Measurements from ENCODE around the gene AFAP1L1.
A peak's percentile ranks its signal among the peaks of the same experiment; 100 is the strongest.

The AFAP1L1 gene

DNA sequence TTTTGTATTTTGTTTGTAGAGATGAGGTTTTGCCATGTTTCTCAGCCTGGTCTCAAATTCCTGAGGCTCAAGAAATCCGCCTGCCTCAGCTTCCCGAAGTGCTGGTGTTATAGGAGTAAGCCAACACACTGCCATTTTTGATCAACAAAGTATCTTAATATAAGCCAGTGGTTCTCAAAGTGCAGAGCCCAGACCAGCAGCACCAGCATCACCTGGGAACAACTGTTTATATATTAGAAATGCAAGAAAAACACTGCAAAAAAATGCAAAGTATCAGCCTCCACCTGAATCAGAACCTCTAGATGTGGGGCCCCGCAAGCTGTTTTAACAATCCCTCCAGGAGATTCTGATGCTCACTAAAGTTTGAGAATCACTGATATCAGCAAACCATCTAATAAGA, 101.3 kb downstream of the AFAP1L1 start:
- no peak for DNase-seq (ENCODE audit: low read depth)

DNA sequence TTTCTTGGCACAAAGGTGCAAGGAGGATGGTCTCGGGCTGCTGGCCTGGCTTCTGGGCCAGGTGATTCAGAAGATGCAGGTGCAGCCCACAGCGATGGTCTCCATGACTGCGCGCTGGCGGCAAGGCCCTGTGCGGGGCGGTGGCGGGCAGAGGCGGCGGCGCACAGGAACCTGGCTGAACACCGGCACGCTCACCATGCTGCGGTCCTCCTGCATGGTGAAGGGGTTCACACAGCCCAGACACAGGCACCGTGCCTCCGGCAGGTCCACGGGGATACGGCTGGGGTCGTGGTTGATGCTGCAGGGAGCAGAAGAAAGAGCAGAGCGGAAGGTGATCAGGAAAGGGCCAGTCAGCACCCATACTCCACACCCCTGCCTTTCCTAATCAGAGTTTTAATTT, 102.6 kb downstream of the AFAP1L1 start:
- no peak for DNase-seq (ENCODE audit: low read depth)

DNA sequence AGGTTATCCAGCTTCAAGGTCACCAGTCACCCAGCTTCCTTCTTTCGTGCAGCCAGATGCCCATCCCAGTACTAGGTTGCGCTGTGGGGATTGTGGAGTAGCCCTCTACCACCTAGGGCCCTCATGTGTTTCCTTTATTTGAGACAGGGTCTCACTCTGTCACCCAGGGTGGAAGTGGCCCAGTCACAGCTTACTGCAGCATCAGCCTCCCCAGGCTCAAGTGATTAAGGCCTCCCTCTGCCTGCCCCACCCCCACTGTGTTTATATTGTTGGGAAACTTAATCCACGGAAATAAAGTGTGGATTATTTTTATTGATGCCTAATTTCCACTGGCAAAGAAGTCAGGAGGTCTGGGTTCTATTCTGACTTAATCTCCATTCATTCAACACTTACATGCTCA, 103.1 kb downstream of the AFAP1L1 start:
- DNase-seq (ENCODE audit: low read depth): no peak

DNA sequence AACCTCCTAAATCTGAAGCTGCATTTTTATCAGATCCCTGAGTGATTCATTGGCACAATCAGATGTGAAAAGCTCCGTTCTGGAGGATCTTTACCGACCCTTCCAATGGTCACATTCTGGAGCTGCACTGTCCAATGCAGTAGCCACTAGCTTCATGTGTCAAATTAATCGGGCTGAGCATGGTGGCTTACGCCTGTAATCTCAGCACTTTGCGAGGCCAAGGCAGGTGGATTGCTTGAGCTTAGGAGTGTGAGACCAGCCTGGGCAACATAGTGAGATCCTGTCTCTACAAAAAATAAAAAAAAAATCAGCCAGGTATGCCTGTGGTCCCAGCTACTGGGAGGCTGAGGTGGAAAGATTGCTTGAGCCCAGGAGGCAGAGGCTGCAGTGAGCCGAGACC, 103.8 kb downstream of the AFAP1L1 start:
- DNase-seq (ENCODE audit: low read depth): no peak

DNA sequence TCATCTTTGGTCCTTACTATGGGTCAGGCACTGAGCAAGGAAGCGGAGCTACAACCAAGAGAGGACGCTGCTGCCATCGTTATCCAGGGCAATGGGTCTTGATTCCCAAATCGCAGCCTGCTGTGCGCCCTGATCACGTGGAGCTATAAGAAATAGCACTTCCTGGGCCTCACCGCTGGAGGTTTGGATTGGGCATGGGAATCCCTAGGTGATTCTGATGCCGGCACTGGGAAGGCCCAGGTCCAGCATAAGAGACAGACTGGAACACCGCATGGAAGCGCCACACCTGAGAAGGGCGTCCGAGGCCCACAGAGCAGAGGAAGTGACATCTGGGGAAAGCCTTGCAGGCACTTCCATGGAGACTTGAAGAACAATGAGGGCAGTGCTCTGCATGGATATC, 104.4 kb downstream of the AFAP1L1 start:
- no peak for DNase-seq (ENCODE audit: low read depth)

DNA sequence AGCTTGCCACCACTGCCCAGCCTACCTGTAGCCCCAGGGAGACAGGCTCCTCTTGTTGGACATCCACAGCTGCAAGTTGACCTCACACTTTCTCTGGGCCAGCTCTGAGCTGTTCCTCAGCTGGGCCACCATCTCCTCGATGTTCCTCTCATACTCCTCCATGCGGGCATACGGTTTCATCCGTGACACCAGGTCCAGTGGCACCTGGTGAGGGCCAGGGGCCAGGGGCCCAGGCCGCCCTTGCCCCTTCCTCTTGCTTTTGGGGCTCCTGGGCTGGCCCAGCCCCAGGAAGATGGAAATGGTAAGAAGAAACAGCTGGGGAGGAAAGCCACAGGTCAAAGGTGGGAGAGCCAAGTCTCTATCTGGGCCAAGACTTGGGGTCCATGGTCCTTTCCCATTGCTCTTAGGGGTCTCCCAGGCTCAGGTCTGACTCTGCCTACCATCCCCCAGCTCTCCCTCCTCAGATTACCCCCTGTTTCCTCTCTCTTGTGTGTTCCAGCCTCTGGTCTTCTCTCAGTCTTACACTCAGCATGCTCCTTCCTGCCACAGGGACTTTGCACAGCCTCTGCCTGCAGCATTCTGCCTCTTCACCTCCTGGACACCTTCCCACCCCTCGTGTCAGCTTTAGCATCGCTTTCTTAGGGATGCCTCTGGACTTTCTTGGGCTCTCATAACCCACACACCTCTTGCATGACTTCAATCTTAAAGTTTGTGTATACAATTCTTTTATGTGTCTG, 105.2 kb downstream of the AFAP1L1 start:
- DNase-seq (ENCODE audit: low read depth): no peak

DNA sequence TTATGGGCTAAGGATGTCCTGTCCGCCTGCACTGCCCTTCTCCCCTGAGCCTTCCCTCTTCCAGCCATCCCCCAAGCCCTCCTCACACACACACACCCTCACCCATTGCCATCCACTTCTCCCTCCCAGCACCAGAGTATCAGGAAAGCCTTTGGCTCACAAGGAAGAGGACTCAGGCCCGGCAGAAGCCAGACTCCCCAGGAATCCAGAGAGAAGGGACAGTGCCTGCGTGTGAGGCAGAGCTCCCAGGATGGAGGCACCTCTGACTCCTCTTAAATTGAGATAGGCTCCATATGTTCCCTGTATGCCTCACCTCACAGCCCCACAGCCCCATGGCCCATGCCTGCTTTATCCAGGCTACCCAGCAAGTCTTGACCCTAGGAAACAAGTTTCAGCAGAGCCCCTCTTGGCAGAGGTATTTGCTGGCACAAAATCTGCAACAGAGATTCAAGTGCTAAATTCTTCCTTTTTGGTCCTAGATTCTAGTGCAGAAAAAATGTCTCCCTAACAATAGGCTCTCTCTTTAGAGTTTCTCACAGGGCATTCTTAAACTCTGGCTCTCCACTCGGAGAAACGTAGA, 106.7 kb downstream of the AFAP1L1 start:
- no peak for DNase-seq (ENCODE audit: low read depth)

DNA sequence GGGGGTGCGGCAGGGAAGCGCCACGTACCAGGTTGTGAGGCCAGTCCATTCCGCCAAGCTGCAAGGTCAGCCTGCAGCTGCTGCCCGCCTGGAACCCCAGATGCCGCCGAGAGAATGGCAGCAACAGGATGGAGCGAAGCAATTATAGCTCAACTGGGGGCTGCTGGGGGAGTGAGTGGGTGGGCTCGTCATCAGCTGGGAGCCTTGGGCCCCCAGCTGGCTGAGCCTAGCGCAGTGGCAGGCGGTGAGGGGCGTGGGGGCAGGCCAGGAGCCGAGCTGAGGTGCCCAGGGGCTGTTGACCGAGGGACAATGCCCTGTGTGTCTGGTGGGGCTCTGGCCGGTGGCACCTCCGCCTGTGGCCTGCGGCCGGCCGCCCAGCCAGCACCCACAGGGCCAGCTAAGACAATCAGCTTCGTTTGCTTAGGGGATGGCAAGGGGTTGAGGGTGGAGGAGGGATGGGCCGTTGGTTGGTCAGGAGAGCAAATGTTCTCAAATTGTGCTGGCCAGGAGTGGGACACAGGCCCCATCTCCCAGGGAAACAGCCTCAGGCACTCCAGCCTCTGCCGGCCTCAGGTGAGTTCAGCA, 107.6 kb downstream of the AFAP1L1 start, which contains the start of gene IL17B:
TSS of gene IL17B (minus strand) at position 116 of the 585 bp plus-strand sequence. CDS start at position 49, 67 bp downstream.
- DNase-seq (ENCODE audit: low read depth): no peak

DNA sequence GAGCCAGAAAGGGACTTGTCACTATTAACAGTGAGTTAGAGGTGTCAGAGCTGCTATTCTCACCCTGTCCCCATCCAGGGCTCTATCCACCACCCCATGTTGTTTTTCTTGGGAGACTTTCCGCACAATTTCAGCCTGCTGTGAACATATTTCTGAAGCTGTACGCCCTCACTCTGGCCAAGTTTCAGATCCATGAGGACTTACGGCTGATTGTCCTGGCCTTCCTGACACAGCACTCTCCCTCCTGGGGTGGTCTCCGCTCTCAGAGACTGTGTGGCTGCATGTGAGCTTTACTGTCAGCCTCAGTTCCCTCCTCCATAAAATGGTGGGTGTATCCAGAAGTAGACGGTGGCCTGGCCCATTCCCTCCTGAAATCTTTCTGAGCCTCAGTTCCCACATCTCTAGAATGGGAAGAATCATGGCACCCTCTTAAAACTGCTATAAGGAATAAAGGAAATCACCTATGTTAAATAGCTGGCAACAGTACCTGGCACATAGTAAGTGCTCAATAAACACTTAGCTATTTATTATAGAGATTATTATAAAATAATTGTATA, 108.2 kb downstream of the AFAP1L1 start:
- DNase-seq (ENCODE audit: low read depth): no peak

DNA sequence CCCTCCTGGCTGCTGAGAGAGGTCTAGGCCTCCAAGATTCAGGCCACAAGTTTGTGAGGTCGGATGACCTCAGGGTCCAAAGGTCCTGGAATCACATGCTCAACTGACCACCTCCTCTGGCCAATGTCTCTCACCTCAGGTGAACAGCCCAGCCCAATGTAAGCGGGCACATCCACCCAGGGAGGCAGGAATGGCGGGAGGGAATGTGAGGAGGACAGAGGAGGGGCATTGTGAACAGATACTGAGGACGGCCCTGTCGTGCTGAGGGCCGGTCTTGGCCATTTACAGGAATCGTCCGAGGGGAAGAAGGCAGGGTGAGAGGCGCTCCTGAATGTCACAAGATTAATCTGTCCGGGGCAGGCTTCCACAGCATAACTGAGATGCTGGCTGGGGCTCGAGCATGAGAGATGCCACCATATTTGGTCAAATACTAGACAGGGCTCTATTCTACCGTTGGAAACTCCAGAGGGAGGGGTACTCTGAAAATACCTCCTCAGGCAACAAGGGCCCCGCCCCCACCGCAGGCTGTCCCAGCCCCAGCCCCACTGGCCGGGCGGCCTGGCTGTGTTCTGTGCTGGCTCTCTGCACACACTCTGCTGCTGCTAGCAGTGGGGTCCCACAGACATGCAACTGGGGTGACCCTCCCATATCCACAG, 108.9 kb downstream of the AFAP1L1 start:
- DNase-seq (ENCODE audit: low read depth): no peak

DNA sequence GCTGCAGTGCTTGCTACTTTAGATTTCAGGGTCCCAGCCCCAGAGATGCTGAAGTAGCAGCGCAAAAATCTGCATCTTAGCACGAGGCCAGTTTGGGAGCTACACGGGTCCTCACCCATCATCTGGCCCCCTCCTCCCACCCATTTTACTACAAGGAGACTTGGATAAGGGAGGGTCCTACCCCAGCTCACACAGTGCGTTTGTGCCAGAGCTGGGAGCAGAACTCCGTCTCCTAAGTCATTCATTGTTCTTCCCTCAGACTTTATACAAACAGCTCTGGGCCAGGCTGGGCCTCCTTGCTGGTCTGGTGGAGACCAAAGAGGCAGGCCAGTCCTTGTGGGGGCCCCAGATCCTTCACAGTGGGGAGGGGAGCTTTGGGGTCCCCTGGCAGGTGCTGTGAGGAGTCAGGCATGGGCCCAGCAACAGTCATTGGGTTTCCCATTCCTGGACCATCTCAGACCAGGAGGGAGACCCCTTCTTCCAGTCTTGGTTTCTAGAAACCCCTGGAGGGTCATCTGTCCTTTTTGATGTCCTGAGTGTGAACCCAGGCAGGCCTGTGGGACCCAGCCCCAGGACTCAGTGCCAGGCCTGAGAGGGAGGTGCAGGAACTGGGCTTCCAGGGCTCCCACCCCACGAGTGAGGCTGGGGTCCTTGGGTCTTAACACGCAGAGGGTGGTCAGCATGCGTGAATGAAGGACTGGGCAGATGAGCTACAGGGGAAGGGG, 109.8 kb downstream of the AFAP1L1 start:
- DNase-seq (ENCODE audit: low read depth): no peak

DNA sequence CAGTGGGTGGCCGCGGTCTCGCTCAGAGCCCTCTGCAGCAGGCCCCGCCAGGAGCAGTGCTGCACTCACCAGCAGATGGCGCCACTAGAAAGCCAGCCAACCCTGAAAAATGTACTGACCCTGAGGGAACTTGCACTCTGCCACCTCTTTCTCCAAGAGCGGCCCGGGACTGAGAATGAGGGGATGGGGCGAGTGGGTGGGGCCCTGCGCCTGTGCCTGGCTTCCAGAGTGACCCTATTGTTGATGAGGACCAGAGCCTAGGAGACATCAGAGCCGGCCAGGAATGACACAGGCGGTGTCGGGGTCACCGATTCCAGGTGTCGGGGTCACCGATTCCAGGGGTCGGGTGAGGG, 110.3 kb downstream of the AFAP1L1 start:
- DNase-seq (ENCODE audit: low read depth): peak; percentile 67

DNA sequence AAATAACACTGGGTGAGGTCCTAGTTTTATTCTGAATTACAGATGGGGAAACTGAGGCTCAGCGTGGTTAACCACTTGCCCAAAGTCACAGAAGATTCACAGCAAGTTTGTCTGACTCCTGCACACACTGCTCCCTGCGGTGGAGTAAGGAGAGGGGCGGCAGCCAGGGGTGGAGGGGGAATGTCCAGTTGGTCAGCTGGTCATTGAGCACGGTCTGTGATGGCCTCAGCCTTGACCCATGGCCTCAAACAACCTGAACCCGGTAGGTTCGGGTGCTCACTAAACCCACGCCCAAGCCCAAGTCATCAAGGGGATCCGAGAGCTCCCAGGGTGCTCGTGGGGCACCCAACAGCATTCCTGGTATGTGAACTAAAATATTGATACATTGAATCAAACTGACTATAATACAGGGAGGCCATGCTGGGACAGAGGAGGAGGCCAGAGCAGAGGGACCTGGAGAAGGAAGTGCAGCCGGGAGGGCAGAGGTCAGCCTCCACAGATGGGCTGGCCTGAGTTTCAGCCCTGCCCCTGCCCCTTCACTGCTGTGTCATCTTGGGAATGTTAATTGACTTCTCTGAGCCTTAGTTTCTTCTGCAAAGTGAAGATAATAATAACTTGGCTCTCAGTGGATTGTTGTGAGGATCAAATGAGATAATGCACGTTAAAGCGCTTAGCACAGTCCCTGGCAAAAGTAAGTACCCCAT, 111.0 kb downstream of the AFAP1L1 start:
- no peak for DNase-seq (ENCODE audit: low read depth)

DNA sequence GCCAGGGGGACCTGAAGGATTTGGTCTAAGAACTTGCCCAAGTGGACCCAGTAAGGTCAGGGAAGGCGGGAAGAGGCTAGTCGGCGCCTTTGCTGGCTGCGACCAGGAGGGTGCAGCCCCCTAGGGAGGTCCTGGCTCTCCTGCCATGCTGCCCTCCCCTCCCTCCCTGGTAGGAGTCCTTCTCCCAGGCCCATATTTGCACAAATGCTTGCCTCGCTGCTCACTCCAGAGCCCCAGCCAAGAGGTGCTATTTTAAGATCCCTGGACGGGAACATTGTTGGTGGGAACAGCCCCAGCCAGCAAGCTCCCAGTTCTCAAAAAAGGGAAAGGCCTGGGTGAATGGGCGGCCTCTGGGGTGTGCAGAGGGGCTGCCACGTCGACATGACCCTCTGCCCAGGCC, 111.7 kb downstream of the AFAP1L1 start:
- no peak for DNase-seq (ENCODE audit: low read depth)

DNA sequence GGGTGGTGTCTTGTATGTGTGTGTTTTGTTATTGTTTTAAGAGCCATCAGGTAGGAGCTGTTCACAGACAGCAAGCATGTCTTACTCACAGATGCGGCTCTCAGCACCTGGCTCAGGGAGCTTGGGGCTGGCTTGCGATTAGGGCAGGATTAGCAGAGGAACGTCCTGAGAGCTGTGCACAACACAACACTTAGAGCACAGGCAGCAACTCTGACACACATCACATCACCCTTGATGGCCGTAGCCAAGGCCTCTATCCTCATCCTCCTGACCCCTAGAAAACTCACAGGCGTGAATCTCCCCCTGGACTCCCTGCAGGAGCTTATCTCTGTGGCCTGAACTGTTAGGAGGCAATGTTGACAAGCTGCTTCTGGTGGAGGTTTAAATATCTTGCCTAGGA, 114.5 kb downstream of the AFAP1L1 start:
- no peak for DNase-seq (ENCODE audit: low read depth)

DNA sequence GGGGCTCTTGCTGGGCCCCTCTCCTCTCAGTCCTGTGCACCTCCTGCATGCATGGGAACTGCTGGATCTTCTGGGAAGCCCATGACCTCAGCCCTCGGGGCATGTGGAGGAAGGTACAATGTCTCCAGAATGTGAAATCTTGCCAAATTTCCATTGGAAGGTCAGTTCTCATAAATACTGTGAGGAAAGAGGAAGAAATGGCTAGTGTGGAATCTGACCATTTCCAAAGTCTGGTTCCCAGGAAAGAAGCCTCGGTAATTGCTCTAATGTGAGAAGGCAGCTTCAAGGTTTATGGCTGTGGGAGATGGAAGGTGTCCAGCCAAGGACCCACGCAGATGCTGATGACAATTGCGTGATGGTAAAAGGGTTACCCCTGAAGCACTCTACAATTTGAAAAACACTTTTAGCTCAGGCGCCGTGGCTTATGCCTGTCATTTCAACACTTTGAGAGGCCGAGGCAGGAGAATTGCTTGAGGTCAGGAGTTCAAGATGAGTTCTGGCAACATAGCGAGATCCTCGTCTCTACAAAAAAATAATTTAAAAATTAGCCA, 115.5 kb downstream of the AFAP1L1 start:
- DNase-seq (ENCODE audit: low read depth): no peak

DNA sequence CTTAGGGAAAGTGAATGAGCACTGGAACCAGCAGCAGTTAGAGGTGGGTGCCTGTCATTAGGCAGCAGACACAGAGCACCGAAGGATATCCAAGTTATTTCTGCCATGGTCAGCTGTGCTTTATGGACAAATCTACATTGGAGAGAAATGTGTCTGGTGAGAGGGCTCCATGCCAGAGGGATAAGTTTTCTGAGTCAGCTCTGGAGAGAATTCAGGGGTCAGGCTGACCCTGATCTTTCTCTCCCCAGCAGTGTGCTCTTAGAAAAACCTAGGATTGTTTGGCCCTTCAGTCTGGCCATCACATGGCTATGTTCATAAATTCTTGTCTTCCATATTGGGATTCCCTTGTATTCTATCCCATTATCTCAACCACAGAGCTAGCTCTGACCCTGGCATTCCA, 116.3 kb downstream of the AFAP1L1 start:
- no peak for DNase-seq (ENCODE audit: low read depth)

DNA sequence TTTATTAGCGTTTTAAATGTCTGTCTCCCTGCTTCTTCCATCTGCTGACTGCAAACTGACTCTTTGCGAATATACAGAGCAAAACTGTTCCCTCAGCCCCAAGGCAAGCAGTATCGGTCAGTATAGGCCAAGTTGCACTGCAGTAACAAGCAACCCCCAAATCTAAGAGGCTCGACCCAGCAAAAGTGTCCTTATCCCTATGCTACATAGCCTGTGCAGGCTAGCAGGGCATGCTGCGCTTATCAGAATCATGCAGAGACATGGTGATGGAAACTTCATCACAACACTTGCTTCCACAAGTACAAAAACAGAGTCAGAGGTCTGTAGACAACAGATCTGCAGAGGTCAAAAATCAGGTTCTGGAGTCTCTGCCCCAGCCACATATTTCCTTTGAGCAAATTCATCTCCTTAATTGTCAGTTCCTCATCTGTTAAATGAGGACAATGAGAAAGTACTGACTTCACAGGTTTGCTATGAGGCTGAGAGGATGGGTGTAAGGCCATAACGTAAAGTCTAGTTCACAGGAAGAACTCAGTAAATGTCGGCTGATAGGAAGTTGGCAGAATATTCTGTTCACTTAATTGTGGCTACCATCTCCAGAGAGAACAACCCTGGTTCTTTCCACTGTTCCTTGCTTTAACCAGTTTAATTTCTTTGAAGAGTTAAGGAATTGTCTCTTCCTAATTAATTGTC, 117.0 kb downstream of the AFAP1L1 start:
- no peak for DNase-seq (ENCODE audit: low read depth)

DNA sequence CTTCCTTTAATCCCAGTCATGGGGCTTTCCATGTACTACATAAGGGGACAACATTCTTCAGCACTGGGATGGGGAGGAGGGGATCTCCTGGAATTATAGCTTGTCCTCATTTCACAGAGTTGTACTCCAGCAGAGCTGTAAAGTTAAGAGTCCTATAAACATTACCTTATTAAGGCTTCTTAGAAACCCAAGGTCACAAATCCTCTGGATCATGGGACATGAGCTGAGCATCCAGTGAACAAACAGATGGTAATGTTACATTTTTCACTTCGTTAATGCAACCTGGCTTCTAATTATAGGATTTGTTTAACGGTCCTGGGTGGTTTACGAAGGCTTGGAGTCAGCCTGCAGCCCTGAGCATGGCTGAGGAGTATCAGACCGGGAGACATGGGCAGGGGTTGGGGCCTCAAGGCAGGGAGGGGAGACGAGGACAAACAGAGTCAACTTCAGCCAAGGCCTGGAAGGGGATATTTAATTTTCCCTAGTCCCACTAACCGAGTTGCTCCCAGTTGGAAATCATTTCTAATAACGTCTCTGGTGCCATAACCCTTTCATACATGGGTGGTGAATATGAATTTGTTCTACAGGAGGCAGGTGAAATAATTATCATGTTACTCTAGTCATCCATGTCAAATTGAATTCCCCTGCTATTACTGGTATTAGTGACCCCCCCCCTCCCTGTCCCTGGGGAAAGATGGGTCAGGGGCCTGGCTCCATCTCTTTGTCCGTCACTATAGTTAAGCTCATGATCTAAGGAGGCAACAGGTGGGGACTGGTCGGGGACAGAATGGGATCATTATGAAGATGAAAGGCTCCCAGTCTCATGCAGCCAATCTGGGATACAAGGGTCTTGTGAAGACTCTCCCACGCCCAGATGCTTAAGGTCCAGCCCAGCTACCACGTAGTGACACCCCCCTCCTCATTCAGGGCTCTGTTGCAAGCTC, 118.2 kb downstream of the AFAP1L1 start:
- DNase-seq (ENCODE audit: low read depth): no peak
